HCT116 (cell line): ENCODE data around the gene SNAP47. TPM values are rescaled to one million over a fixed set of nuclear protein-coding genes. Genes with fewer than 3 reads are reported as not detected.

Experiments used
- ATAC-seq: fragments of 200-7000 bp; cut with Tn5 transposase; 2 replicates; pipeline ENCODE4 v1.9.1; 2020; ENCODE audit warnings: mild to moderate bottlenecking, moderate library complexity
- BruUV-seq: library from RNA; stranded (reverse); fragments of 400-500 nt; replicated peaks from 2 replicates; lab custom pipeline; 2021; lab: Mats Ljungman, UMichigan
- CTCF ChIA-PET: fragments of 300-600 bp; sonication (Branson Sonifier 250); formaldehyde crosslinking; loops from one replicate; lab custom pipeline; 2021; ENCODE audit warnings: antibody characterized with exemption; lab: Charles Lee
- POLR2A ChIA-PET: fragments of 300-600, 350-600 bp; sonication (Branson Sonifier 250); formaldehyde crosslinking; loops from one replicate; lab custom pipeline; 2021; ENCODE audit warnings: antibody characterized with exemption; lab: Charles Lee
- RAD21 ChIA-PET, 2 experiments: fragments of 300-600 bp; sonication (Branson Sonifier 250); formaldehyde crosslinking; loops; one replicate each; lab custom pipeline; 2023; ENCODE audit warnings: low total read pairs in 2 of 2; ENCODE audit not compliant: uncharacterized antibody in 2 of 2, unreplicated experiment in 2 of 2, low non-redundant PET in 1 of 2; lab: Charles Lee
- DNase-seq: peaks from one replicate; pipeline ENCODE4 v3.0.0-alpha.2; 2010; ENCODE audit warnings: low read depth, low spot score
- H2AFZ ChIP-seq: fragments of 200-600 bp; shearing (Covaris generic), sonication (generic); 2 replicates; pipeline ENCODE4 v1.6.1; 2017; ENCODE audit warnings: low read depth, mixed run types, mixed read lengths, antibody characterized with exemption, low read length; ENCODE audit not compliant: poor library complexity, severe bottlenecking
- H3K27ac ChIP-seq: 2 replicates; pipeline ENCODE4 v1.5.1; 2012; ENCODE audit warnings: low read depth, low read length
- H3K27me3 ChIP-seq: fragments of 200-600 bp; sonication (generic); 2 replicates; pipeline ENCODE4 v1.6.1; 2016; ENCODE audit warnings: mixed run types, low read length, mixed read lengths; ENCODE audit not compliant: insufficient read depth
- H3K36me3 ChIP-seq, 2 experiments: fragments of 200-500 bp in 1 of 2; fragments of 200-600 bp in 1 of 2; sonication (Bioruptor generic) in 1 of 2; sonication (generic) in 1 of 2; 2 replicates each; pipeline versions ENCODE4 v1.5.1 to v1.6.1; 2014 to 2016; ENCODE audit warnings: low read length in 2 of 2, inconsistent platforms in 1 of 2, mixed read lengths in 1 of 2, mixed run types in 1 of 2; ENCODE audit not compliant: insufficient read depth in 2 of 2, control insufficient read depth in 1 of 2
- H3K4me1 ChIP-seq, 2 experiments: fragments of 200-600 bp in 1 of 2; sonication (generic) in 1 of 2; 2 replicates each; pipeline versions ENCODE4 v1.5.1 to v1.6.1; 2012 to 2017; ENCODE audit warnings: low read length in 2 of 2, inconsistent platforms in 1 of 2, mild to moderate bottlenecking in 1 of 2, mixed read lengths in 1 of 2, mixed run types in 1 of 2, moderate library complexity in 1 of 2; ENCODE audit not compliant: insufficient read depth in 2 of 2, control insufficient read depth in 1 of 2
- H3K4me2 ChIP-seq: fragments of 200-600 bp; sonication (generic); 2 replicates; pipeline ENCODE4 v1.6.1; 2017; ENCODE audit warnings: mixed run types, low read length, mixed read lengths
- H3K4me3 ChIP-seq, 2 experiments: fragments of 200-600 bp in 1 of 2; sonication (generic) in 1 of 2; replicated peaks in 1 of 2; 2 replicates each; pipeline ENCODE4 v1.5.1; 2011 to 2016; ENCODE audit warnings: low read length in 2 of 2, control low read depth in 1 of 2, low read depth in 1 of 2, mild to moderate bottlenecking in 1 of 2, mixed read lengths in 1 of 2, mixed run types in 1 of 2
- H3K79me2 ChIP-seq: fragments of 200-600 bp; sonication (generic); 2 replicates; pipeline ENCODE4 v1.6.1; 2017; ENCODE audit warnings: mild to moderate bottlenecking, mixed run types, low read length, moderate library complexity, mixed read lengths; ENCODE audit not compliant: insufficient read depth
- H3K9ac ChIP-seq: fragments of 200-600 bp; sonication (generic); 2 replicates; pipeline ENCODE4 v1.6.1; 2016; ENCODE audit warnings: low read length, mixed read lengths
- H3K9me2 ChIP-seq: fragments of 200-600 bp; sonication (generic), shearing (Covaris generic); 2 replicates; pipeline ENCODE4 v1.6.1; 2017; ENCODE audit warnings: mixed run types, mild to moderate bottlenecking, moderate library complexity; ENCODE audit not compliant: insufficient read depth
- H3K9me3 ChIP-seq, 2 experiments: fragments of 200-500 bp in 1 of 2; fragments of 200-600 bp in 1 of 2; sonication (Bioruptor generic) in 1 of 2; sonication (generic) in 1 of 2; 2 replicates each; pipeline ENCODE4 v1.6.1; 2014 to 2017; ENCODE audit warnings: low read length in 2 of 2, mixed read lengths in 2 of 2, inconsistent platforms in 1 of 2, low read depth in 1 of 2, mild to moderate bottlenecking in 1 of 2, mixed run types in 1 of 2, moderate library complexity in 1 of 2; ENCODE audit not compliant: control insufficient read depth in 1 of 2, insufficient read depth in 1 of 2
- H4K20me1 ChIP-seq: fragments of 200-600 bp; sonication (generic), shearing (Covaris generic); 2 replicates; pipeline ENCODE4 v1.6.1; 2017; ENCODE audit warnings: mixed run types, mild to moderate bottlenecking, moderate library complexity; ENCODE audit not compliant: insufficient read depth
- CEBPB ChIP-seq: IDR thresholded peaks from 2 replicates; pipeline ENCODE4 v1.6.1; 2012; ENCODE audit warnings: low read depth
- ZNF274 ChIP-seq: fragments of 200-500 bp; sonication (Bioruptor generic); IDR thresholded peaks from 2 replicates; pipeline ENCODE4 v1.6.1; 2014; ENCODE audit warnings: mild to moderate bottlenecking, low read depth, low read length, inconsistent platforms
- intact Hi-C: fragments of 100-400 bp; cut with micrococcal nuclease; formaldehyde crosslinking; loops from 2 replicates; pipeline ENCODE4 v1.10.0; 2022
- total RNA-seq: library from RNA; stranded (reverse); gene quantifications from one replicate; pipeline ENCODE4 v1.2.1, GENCODE V29; 2021; ENCODE audit not compliant: unreplicated experiment
- TF ChIP-seq, protein P1 (sequence below), 3 experiments: fragments of 200-600 bp in 1 of 3; sonication (generic) in 1 of 3; IDR thresholded peaks in 2 of 3; conservative IDR thresholded peaks in 1 of 3; 2 replicates each; pipeline ENCODE4 v1.5.1; 2012 to 2017; ENCODE audit warnings: low read depth in 2 of 3, low read length in 2 of 3, antibody characterized with exemption in 1 of 3, borderline replicate concordance in 1 of 3, control low read depth in 1 of 3, mild to moderate bottlenecking in 1 of 3, mixed read lengths in 1 of 3, mixed run types in 1 of 3, moderate library complexity in 1 of 3; ENCODE audit not compliant: insufficient read depth in 1 of 3

Gene SNAP47
- total RNA-seq, 1 experiment from 2014 or later = 37.9 TPM

DNA sequence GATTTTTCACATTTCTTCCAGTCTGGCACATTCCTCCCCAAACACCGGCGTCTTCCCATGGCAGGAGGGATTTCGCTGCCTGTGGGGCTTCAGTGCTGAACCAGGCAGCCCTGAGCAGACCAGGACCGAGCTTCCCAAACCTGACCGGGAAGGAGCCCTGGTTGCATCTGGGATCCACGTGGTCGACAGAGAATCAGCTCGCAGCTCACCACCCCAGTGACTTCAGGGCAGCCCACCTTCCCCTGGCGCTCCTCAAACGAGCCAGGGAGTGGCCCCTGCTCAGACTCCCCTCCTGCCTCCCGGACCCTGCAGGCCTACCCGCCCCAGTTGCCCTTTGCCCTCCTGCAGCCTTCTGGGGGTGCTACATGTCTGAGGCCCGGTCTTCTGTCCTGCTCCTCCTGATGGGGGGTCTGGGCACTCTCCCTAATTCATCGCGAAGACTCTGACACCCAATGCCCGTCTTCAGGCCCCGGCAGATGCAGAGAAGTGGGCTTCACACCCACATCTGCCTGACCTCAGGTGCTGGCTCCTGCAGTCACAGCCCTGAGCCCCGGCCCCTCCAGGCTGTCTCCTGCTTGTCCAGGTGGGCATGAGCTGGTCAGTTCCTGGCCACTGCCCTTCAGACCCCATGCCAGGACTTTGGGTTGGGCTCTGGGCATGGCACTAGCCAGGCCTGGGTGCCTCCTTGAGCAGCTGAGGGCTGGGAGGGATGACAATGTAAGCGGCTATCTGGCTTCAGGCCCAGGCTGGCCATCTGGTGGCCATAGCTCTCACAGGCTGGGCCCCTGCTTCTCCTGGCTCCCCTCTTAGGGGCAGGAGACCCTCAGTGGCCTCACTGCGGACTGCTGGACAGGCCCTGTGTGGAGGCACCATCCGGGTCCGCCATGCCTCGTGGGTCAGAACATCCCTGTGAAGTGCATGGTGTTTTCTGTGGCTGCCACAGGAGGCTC, 54.1 kb downstream of the SNAP47 start:
- TF ChIP-seq, protein P1, sequence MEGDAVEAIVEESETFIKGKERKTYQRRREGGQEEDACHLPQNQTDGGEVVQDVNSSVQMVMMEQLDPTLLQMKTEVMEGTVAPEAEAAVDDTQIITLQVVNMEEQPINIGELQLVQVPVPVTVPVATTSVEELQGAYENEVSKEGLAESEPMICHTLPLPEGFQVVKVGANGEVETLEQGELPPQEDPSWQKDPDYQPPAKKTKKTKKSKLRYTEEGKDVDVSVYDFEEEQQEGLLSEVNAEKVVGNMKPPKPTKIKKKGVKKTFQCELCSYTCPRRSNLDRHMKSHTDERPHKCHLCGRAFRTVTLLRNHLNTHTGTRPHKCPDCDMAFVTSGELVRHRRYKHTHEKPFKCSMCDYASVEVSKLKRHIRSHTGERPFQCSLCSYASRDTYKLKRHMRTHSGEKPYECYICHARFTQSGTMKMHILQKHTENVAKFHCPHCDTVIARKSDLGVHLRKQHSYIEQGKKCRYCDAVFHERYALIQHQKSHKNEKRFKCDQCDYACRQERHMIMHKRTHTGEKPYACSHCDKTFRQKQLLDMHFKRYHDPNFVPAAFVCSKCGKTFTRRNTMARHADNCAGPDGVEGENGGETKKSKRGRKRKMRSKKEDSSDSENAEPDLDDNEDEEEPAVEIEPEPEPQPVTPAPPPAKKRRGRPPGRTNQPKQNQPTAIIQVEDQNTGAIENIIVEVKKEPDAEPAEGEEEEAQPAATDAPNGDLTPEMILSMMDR (IDR thresholded peaks at IDR 0.05 in 2 of 3, conservative IDR thresholded peaks at IDR 0.05 in 1 of 3; ENCODE audit: borderline replicate concordance in 1 of 3, insufficient read depth in 1 of 3, low read depth in 2 of 3, low read length in 2 of 3) = peak in 1 of 3 experiments; percentile 15; a peak in 1 of 6 replicates
- TF ChIP-seq CEBPB = no peak
- ChIA-PET POLR2A (no interaction called here), RAD21 (no interaction called here), CTCF (no interaction called here)
- Histone ChIP-seq H3K79me2 (no peaks in the 10 kb centered on the region), H3K36me3 (no peaks in the 10 kb centered on the region), H3K4me2 (peak overlapping the region; percentile 98), H3K27me3 (no peaks in the 10 kb centered on the region), H2AFZ (no peak overlapping the region), H3K27ac (no peak overlapping the region; the same call in 1 of the 2 replicates), H4K20me1 (no peaks in the 10 kb centered on the region), H3K4me3 (peak overlapping the region; percentile 66 to 79), H3K9ac (peak overlapping the region; percentile 73), H3K4me1 (peaks cover 10 to 26% of the 10 kb centered on the region in 2 experiments), H3K9me3 (no peaks in the 10 kb centered on the region), H3K9me2 (no peaks in the 10 kb centered on the region)
- no TSS peak for BruUV-seq
- DNase-seq = no peak
- intact Hi-C loops = loop anchor here (5.0 kb wide), 1 partner anchor 158 kb away; the partner anchor contains the start of gene WNT9A
- ATAC-seq = no peak

DNA sequence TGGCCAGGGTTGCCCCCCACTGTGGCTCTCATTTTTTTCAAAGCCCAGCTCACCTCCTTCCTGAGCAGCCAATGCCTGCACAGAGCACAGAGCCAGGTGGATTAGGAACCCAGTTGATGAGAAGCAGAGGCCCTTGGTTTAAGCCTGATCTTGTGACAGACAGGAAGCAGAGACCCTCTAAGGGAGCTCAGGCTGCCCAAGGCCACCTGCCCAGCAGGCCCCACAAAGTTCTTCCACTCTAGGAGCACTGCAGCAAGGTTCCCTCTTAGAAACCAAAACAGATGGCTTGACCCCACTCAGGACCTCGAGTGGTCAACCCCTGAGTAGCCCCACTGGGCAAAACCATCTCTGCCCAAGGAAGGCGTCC, 54.8 kb downstream of the SNAP47 start:
- Histone ChIP-seq H3K9me2 (no peaks in the 10 kb centered on the region), H3K9me3 (no peaks in the 10 kb centered on the region), H2AFZ (no peak overlapping the region), H4K20me1 (no peaks in the 10 kb centered on the region), H3K27me3 (no peaks in the 10 kb centered on the region), H3K4me1 (peaks cover 16 to 32% of the 10 kb centered on the region in 2 experiments), H3K36me3 (no peaks in the 10 kb centered on the region), H3K4me3 (no peak overlapping the region), H3K27ac (no peak overlapping the region; the same call in 1 of the 2 replicates), H3K4me2 (no peak overlapping the region), H3K79me2 (no peaks in the 10 kb centered on the region), H3K9ac (no peak overlapping the region)
- no peak for ATAC-seq
- intact Hi-C loops = no loop called here
- TF ChIP-seq ZNF274 = no peak
- ChIA-PET POLR2A (no interaction called here), CTCF (no interaction called here), RAD21 (no interaction called here)
- no TSS peak for BruUV-seq
- no peak for DNase-seq
